HepG2 (cell line): ENCODE measurements around the gene MCFD2. TPM values are rescaled to one million over a fixed set of nuclear protein-coding genes. Genes with fewer than 3 reads are reported as not detected.

Source experiments
- ARID5B ChIP-seq: IDR thresholded peaks from 2 replicates; pipeline ENCODE4 v1.4.0; 2020; ENCODE audit warnings: mild to moderate bottlenecking, missing genetic modification reagents
- ATF2 ChIP-seq: sonication (generic); formaldehyde crosslinking; IDR thresholded peaks from 2 replicates; pipeline ENCODE4 v1.4.0; 2020; ENCODE audit warnings: missing genetic modification reagents
- ATF5 ChIP-seq: sonication (generic); formaldehyde crosslinking; IDR thresholded peaks from 2 replicates; pipeline ENCODE4 v1.4.0; 2020; ENCODE audit warnings: mild to moderate bottlenecking, low read depth, missing genetic modification reagents
- CSRNP1 ChIP-seq: sonication (generic); formaldehyde crosslinking; IDR thresholded peaks from 2 replicates; pipeline ENCODE4 v1.8.1; 2023; ENCODE audit warnings: mild to moderate bottlenecking, missing genetic modification reagents
- FOXC1 ChIP-seq: sonication (generic); formaldehyde crosslinking; IDR thresholded peaks from 2 replicates; pipeline ENCODE4 v1.8.0; 2022; ENCODE audit warnings: mild to moderate bottlenecking, missing genetic modification reagents, borderline replicate concordance
- GATAD2A ChIP-seq: IDR thresholded peaks from 2 replicates; pipeline ENCODE4 v1.6.1; 2016
- HNF1B ChIP-seq: sonication (generic); formaldehyde crosslinking; IDR thresholded peaks from 2 replicates; pipeline ENCODE4 v1.5.1; 2020; ENCODE audit warnings: mild to moderate bottlenecking, moderate library complexity, missing genetic modification reagents
- HNF4G ChIP-seq, 2 experiments: sonication (generic) in 1 of 2; formaldehyde crosslinking in 1 of 2; IDR thresholded peaks; 2 replicates each; pipeline versions ENCODE4 v1.4.0 to v1.6.1; 2011 to 2020; ENCODE audit warnings: borderline replicate concordance in 2 of 2, low read depth in 2 of 2, mild to moderate bottlenecking in 2 of 2, low read length in 1 of 2, missing genetic modification reagents in 1 of 2, moderate library complexity in 1 of 2
- KLF16 ChIP-seq, 2 experiments: sonication (generic) in 1 of 2; formaldehyde crosslinking in 1 of 2; IDR thresholded peaks; 2 replicates each; pipeline versions ENCODE4 v1.6.1 to v1.8.0; 2016 to 2023; ENCODE audit warnings: missing genetic modification reagents in 2 of 2, missing compliant biosample characterization in 1 of 2
- PREB ChIP-seq: sonication (generic); formaldehyde crosslinking; IDR thresholded peaks from 2 replicates; pipeline ENCODE4 v1.4.0; 2020; ENCODE audit warnings: missing genetic modification reagents
- ZBTB26 ChIP-seq: IDR thresholded peaks from 2 replicates; pipeline ENCODE4 v1.6.1; 2016; ENCODE audit warnings: missing compliant biosample characterization, missing genetic modification reagents, borderline replicate concordance
- ZBTB7A ChIP-seq: sonication (generic); formaldehyde crosslinking; IDR thresholded peaks from 2 replicates; pipeline ENCODE4 v1.8.0; 2022; ENCODE audit warnings: mild to moderate bottlenecking, missing genetic modification reagents
- ZNF543 ChIP-seq: sonication (generic); formaldehyde crosslinking; IDR thresholded peaks from 2 replicates; pipeline ENCODE4 v1.4.0; 2020; ENCODE audit warnings: mild to moderate bottlenecking, missing genetic modification reagents
- ZNF678 ChIP-seq: sonication (generic); formaldehyde crosslinking; IDR thresholded peaks from 2 replicates; pipeline ENCODE4 v1.4.0; 2020; ENCODE audit warnings: mild to moderate bottlenecking, missing genetic modification reagents
- polyA plus RNA-seq, 8 experiments: library from polyadenylated mRNA; depleted of rRNA in 3 of 8; stranded (reverse) in 7 of 8; unstranded in 1 of 8; fragments of >200 nt; fragmentation: Illumina TruSeq in 4 of 8; extraction: Trizol in 4 of 8; gene quantifications; 2 replicates each; pipeline versions ENCODE4 v1.2.1 to v1.2.3, GENCODE V29; 2011 to 2016; ENCODE audit warnings: low read depth in 4 of 8, missing spikeins in 1 of 8, mixed read lengths in 1 of 8; ENCODE audit not compliant: insufficient read depth in 1 of 8
- total RNA-seq, 5 experiments: library from RNA; depleted of rRNA; stranded (reverse); fragments of >200 nt; fragmentation: Illumina TruSeq; extraction: Trizol; gene quantifications; 2 replicates each; pipeline ENCODE4 v1.2.3, GENCODE V29; 2016; ENCODE audit warnings: low read depth in 1 of 5

Gene MCFD2
- total and polyA plus RNA-seq, 2 of the 13 experiments (the other 11 are each of a cell fraction or from before 2014, with no cell fraction given), result 183 to 232 TPM

GRCh38 chr2:46915811-46916630 is 415 bp upstream of the MCFD2 start (continued):
- TF ChIP-seq ZBTB7A (peak; percentile 90; the same call in 1 of the 2 replicates), HNF1B (CRISPR knock-in tag) (peak; percentile 16), ZNF543 (CRISPR knock-in tag) (peak; percentile 52; the same call in 1 of the 2 replicates), KLF16 (CRISPR knock-in tag; IDR thresholded peaks at IDR 0.05) (peak in 1 of 2 experiments; percentile 95; a peak in 2 of 4 replicates), ATF2 (CRISPR knock-in tag) (peak; percentile 88), GATAD2A (peak; percentile 60), ZNF678 (CRISPR knock-in tag) (no peak; the same call in 1 of the 2 replicates), ARID5B (CRISPR knock-in tag) (peak; percentile 81), FOXC1 (CRISPR knock-in tag) (peak; percentile 81; the same call in 1 of the 2 replicates), HNF4G (IDR thresholded peaks at IDR 0.05; ENCODE audit: borderline replicate concordance, low read depth, low read length) (no peak), HNF4G (CRISPR knock-in tag; IDR thresholded peaks at IDR 0.05; ENCODE audit: borderline replicate concordance, low read depth) (peak; percentile 24; the same call in 1 of the 2 replicates), ZBTB26 (CRISPR knock-in tag) (peak; percentile 87; the same call in 1 of the 2 replicates), PREB (CRISPR knock-in tag) (no peak), CSRNP1 (CRISPR knock-in tag) (peak; percentile 50; the same call in 1 of the 2 replicates), ATF5 (CRISPR knock-in tag) (no peak)
